LNCAP (cell line): ENCODE measurements around the gene OTOGL.

Source experiments
- TF ChIP-seq, protein P1 (sequence below): fragments of 450-650 bp; IDR thresholded peaks from 2 replicates; pipeline ENCODE4 v1.5.1; 2017; ENCODE audit warnings: mild to moderate bottlenecking

OTOGL gene

DNA sequence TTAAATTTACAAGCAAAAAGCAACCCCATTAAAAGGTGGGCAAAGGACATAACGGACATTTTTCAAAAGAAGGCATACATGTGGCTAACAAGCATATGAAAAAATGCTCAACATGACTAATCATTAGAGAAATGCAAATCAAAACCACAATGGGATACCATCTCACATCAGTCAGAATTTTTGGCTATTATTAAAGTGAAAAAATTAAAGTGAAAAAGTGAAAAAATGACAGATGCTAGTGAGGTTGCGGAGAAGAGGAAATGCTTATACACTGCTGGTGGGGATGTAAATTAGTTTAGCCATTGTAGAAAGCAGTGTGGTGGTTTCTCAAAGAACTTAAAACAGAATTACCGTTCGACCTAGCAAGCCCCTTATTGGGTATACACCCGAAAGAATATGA is 7.9 kb downstream of the OTOGL start:
- TF ChIP-seq, protein P1, sequence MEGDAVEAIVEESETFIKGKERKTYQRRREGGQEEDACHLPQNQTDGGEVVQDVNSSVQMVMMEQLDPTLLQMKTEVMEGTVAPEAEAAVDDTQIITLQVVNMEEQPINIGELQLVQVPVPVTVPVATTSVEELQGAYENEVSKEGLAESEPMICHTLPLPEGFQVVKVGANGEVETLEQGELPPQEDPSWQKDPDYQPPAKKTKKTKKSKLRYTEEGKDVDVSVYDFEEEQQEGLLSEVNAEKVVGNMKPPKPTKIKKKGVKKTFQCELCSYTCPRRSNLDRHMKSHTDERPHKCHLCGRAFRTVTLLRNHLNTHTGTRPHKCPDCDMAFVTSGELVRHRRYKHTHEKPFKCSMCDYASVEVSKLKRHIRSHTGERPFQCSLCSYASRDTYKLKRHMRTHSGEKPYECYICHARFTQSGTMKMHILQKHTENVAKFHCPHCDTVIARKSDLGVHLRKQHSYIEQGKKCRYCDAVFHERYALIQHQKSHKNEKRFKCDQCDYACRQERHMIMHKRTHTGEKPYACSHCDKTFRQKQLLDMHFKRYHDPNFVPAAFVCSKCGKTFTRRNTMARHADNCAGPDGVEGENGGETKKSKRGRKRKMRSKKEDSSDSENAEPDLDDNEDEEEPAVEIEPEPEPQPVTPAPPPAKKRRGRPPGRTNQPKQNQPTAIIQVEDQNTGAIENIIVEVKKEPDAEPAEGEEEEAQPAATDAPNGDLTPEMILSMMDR = no peak

- TF ChIP-seq, protein P1 = no peak
Observed at GRCh38 chr12:80116735-80117134, 17.4 kb downstream of the OTOGL start.

GRCh38 chr12:80118565-80119324 is 19.4 kb downstream of the OTOGL start:
- TF ChIP-seq, protein P1 = no peak

GRCh38 chr12:80120994-80121393 is 21.7 kb downstream of the OTOGL start:
- TF ChIP-seq, protein P1 = no peak

DNA sequence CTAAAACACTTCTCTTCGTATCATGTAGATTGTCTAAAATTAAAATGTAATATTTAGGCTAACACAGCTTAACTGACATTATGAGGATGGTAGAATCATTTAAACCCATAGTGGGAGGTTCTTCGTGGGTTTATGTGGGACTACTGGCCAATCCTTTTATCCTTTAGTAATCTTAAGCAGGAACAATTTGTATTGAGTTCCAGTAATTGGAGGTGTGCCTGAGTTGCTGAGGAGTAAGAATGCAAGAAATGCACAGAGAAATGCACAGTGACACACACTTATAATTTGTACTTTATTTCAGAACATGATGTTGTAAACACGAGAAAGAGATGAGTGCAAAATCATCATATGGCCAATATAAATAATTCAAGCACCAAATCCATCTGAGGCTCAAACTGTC is 22.3 kb downstream of the OTOGL start:
- TF ChIP-seq, protein P1 = no peak

DNA sequence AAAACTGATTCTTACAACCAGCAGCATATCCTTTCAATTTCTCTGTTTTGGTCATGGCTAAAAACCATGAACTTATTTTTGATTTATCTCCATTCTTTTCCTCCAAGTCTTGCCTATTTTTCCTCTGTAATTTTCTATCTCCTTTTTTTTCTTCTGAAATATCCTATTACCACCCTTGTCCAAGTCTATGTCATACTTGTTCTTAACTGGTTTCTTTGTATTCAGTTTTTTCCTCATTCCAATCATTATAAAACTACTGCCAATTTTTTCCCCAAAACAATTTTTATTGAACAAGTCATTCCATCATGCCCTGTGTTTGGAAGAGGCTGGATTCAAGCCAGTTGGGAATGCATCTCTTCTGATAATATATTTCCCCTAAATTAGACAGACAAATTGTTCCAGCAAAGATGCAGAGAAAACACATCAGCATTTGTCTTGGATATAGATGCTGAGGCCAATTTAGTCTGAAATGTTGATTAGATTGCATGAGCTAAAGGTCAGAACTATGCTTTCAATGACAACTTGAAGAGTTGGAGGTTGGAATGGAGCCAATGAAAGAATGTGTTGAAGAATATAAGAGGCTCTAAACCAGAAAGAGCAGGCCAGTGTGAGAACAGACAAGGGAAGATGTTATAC is 30.7 kb downstream of the OTOGL start:
- TF ChIP-seq, protein P1 = no peak

GRCh38 chr12:80135624-80136023 is 36.3 kb downstream of the OTOGL start:
- TF ChIP-seq, protein P1 = no peak
